Smooth muscle cell (in vitro differentiated cells): ENCODE measurements around the gene NAT9. TPM values are rescaled to one million over a fixed set of nuclear protein-coding genes. Genes with fewer than 3 reads are reported as not detected.

ENCODE experiments used
- DNase-seq: peaks from one replicate; lab custom pipeline; 2025; ENCODE audit not compliant: unreplicated experiment; lab: John Stamatoyannopoulos, UW
- H2AFZ ChIP-seq: fragments of 200-600 bp; sonication (generic); 2 replicates; pipeline ENCODE4 v1.6.0; 2016; ENCODE audit warnings: antibody characterized with exemption, low read depth, mild to moderate bottlenecking
- H3F3A ChIP-seq: fragments of 200-600 bp; sonication (generic); 2 replicates; pipeline ENCODE4 v1.6.0; 2017; ENCODE audit warnings: antibody characterized with exemption, low read depth
- H3K27ac ChIP-seq: fragments of 200-600 bp; sonication (generic); 2 replicates; pipeline ENCODE4 v1.5.1; 2016; ENCODE audit warnings: low read depth, mild to moderate bottlenecking
- H3K27me3 ChIP-seq: fragments of 200-600 bp; sonication (generic); 2 replicates; pipeline ENCODE4 v1.6.1; 2016; ENCODE audit warnings: low read depth, mild to moderate bottlenecking
- H3K36me3 ChIP-seq: fragments of 200-600 bp; sonication (generic); 2 replicates; pipeline ENCODE4 v1.5.1; 2016; ENCODE audit warnings: low read depth
- H3K4me1 ChIP-seq: fragments of 200-600 bp; sonication (generic); 2 replicates; pipeline ENCODE4 v1.5.1; 2016; ENCODE audit warnings: low read depth
- H3K4me2 ChIP-seq: fragments of 200-600 bp; sonication (generic); 2 replicates; pipeline ENCODE4 v1.6.0; 2016; ENCODE audit warnings: mild to moderate bottlenecking
- H3K4me3 ChIP-seq: fragments of 200-600 bp; sonication (generic); 2 replicates; pipeline ENCODE4 v1.5.1; 2016; ENCODE audit warnings: mild to moderate bottlenecking
- H3K79me2 ChIP-seq: fragments of 200-600 bp; sonication (generic); 2 replicates; pipeline ENCODE4 v1.6.0; 2016; ENCODE audit warnings: low read depth, mild to moderate bottlenecking
- H3K9ac ChIP-seq: fragments of 200-600 bp; sonication (generic); 2 replicates; pipeline ENCODE4 v1.6.0; 2016; ENCODE audit warnings: low read depth
- H3K9me3 ChIP-seq: fragments of 200-600 bp; sonication (generic); replicated peaks from 2 replicates; pipeline ENCODE4 v1.5.1; 2016; ENCODE audit warnings: low read depth
- H4K20me1 ChIP-seq: fragments of 200-600 bp; sonication (generic); 2 replicates; pipeline ENCODE4 v1.6.0; 2016; ENCODE audit warnings: low read depth
- WGBS: methylation state at CpG from one replicate; pipeline ENCODE4 v1.1.7; 2016; ENCODE audit warnings: low lambda C conversion rate; 5-methylcytosine and 5-hydroxymethylcytosine counted together
- polyA plus RNA-seq: library from polyadenylated mRNA; unstranded; fragments of >200 nt; fragmentation: Nextera tagmentation; extraction: Ambion mirVana; gene quantifications from 2 replicates; pipeline ENCODE4 v1.2.1, GENCODE V29; 2016
- total RNA-seq: library from RNA; depleted of rRNA; stranded (reverse); fragments of >200 nt; gene quantifications from 2 replicates; pipeline ENCODE4 v1.2.3, GENCODE V29; 2014
- TF ChIP-seq, protein P1 (sequence below): fragments of 200-600 bp; sonication (generic); IDR thresholded peaks from 2 replicates; pipeline ENCODE4 v1.5.1; 2017; ENCODE audit warnings: borderline replicate concordance, mild to moderate bottlenecking, antibody characterized with exemption; ENCODE audit not compliant: insufficient read depth, poor library complexity, severe bottlenecking

The NAT9 gene
- total and polyA plus RNA-seq, 2 experiments from 2014 or later: 21.4 to 42.5 TPM

DNA sequence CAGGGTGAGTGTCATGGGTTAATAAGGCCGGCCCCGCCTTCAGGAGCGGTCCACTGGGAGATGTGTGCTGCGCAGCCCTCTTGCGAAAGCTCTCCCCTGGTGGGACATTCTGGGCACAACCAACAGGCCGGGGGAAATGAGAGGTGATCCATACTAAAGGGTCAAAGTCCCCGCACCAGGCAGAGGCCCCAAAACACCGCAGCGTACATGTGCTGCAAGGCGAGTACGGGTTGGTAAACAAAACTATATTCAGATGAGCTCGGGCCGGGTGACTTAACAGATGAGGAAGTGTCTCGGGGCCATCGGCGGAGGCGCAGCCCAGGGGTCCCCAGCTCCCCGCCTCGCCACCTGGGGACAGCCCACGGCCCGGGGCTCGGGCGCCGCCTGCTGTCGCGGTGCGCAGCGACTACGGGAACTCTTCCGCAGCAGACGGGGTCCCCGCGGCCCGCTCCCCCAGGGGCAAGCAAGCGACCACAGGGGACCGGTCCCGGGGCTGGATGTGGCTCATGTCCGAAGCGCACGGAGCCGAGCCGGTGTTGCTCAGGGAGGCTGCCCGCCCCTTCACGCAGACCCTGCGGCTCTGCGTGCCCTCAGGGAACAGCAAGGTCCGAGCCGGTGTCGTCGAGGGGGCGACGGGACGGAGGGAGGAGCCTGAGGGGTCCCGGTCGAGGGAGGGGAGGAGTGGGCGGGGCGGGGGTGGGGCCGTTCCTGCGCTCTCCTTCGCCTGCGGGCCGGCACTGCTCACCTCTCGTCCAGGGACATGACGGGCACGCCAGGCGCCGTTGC, 39.4 kb downstream of the NAT9 start, which contains the start of gene RAB37:
TSS of gene RAB37 (plus strand) at position 744 of the 786 bp plus-strand sequence. CDS start at position 761, 17 bp downstream.
- no peaks in the 10 kb centered on the region for H3K4me1 ChIP-seq
- TF ChIP-seq, protein P1, sequence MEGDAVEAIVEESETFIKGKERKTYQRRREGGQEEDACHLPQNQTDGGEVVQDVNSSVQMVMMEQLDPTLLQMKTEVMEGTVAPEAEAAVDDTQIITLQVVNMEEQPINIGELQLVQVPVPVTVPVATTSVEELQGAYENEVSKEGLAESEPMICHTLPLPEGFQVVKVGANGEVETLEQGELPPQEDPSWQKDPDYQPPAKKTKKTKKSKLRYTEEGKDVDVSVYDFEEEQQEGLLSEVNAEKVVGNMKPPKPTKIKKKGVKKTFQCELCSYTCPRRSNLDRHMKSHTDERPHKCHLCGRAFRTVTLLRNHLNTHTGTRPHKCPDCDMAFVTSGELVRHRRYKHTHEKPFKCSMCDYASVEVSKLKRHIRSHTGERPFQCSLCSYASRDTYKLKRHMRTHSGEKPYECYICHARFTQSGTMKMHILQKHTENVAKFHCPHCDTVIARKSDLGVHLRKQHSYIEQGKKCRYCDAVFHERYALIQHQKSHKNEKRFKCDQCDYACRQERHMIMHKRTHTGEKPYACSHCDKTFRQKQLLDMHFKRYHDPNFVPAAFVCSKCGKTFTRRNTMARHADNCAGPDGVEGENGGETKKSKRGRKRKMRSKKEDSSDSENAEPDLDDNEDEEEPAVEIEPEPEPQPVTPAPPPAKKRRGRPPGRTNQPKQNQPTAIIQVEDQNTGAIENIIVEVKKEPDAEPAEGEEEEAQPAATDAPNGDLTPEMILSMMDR: peak; percentile 28
- H2AFZ ChIP-seq: no peak within 1 kb of the TSS
- peaks cover 57% of the 10 kb centered on the region for H3K27me3 ChIP-seq
- H3K79me2 ChIP-seq: no peaks in the 10 kb centered on the region
- peak within 1 kb of the TSS; percentile 68 for H3K4me2 ChIP-seq
- no peak for DNase-seq
- 5% methylated on average over 58 of the region's 67 CpGs for WGBS
- H3F3A ChIP-seq: no peaks in the 10 kb centered on the region
- peak within 1 kb of the TSS; percentile 25 for H3K4me3 ChIP-seq
- no peaks in the 10 kb centered on the region for H3K9me3 ChIP-seq
- H3K36me3 ChIP-seq: no peaks in the 10 kb centered on the region
- no peak within 1 kb of the TSS for H3K9ac ChIP-seq
- no peaks in the 10 kb centered on the region for H4K20me1 ChIP-seq
- H3K27ac ChIP-seq: no peak within 1 kb of the TSS

- no peak overlapping the region for H3K4me3 ChIP-seq
- H3K79me2 ChIP-seq: no peaks in the 10 kb centered on the region
- no peaks in the 10 kb centered on the region for H3K9me3 ChIP-seq
- H3K27ac ChIP-seq: no peak overlapping the region
- H2AFZ ChIP-seq: no peak overlapping the region
- H3K36me3 ChIP-seq: no peaks in the 10 kb centered on the region
- H3K4me1 ChIP-seq: no peaks in the 10 kb centered on the region
- WGBS: 98% methylated on average over 3 of the region's 3 CpGs
- no peaks in the 10 kb centered on the region for H4K20me1 ChIP-seq
- H3K9ac ChIP-seq: no peak overlapping the region
- DNase-seq: no peak
- peaks cover 57% of the 10 kb centered on the region for H3K27me3 ChIP-seq
- H3F3A ChIP-seq: no peaks in the 10 kb centered on the region
- no peak overlapping the region for H3K4me2 ChIP-seq
- TF ChIP-seq, protein P1: no peak
Observed at GRCh38 chr17:74734256-74734655, 41.9 kb downstream of the NAT9 start.

GRCh38 chr17:74733365-74734122, 42.6 kb downstream of the NAT9 start:
- H3K9me3 ChIP-seq: no peaks in the 10 kb centered on the region
- TF ChIP-seq, protein P1: no peak
- H4K20me1 ChIP-seq: no peaks in the 10 kb centered on the region
- H3K4me3 ChIP-seq: no peak overlapping the region
- no peaks in the 10 kb centered on the region for H3K4me1 ChIP-seq
- no peak for DNase-seq
- H3K27ac ChIP-seq: no peak overlapping the region
- WGBS: 83% methylated on average over 6 of the region's 9 CpGs
- no peaks in the 10 kb centered on the region for H3K79me2 ChIP-seq
- no peak overlapping the region for H2AFZ ChIP-seq
- H3K9ac ChIP-seq: no peak overlapping the region
- H3K36me3 ChIP-seq: no peaks in the 10 kb centered on the region
- peaks cover 51% of the 10 kb centered on the region for H3K27me3 ChIP-seq
- H3K4me2 ChIP-seq: no peak overlapping the region
- H3F3A ChIP-seq: no peaks in the 10 kb centered on the region
